ENCODE data around the gene AGBL5. TPM values are rescaled to one million over a fixed set of nuclear protein-coding genes. Genes with fewer than 3 reads are reported as not detected.

AGBL5 gene, protein sequence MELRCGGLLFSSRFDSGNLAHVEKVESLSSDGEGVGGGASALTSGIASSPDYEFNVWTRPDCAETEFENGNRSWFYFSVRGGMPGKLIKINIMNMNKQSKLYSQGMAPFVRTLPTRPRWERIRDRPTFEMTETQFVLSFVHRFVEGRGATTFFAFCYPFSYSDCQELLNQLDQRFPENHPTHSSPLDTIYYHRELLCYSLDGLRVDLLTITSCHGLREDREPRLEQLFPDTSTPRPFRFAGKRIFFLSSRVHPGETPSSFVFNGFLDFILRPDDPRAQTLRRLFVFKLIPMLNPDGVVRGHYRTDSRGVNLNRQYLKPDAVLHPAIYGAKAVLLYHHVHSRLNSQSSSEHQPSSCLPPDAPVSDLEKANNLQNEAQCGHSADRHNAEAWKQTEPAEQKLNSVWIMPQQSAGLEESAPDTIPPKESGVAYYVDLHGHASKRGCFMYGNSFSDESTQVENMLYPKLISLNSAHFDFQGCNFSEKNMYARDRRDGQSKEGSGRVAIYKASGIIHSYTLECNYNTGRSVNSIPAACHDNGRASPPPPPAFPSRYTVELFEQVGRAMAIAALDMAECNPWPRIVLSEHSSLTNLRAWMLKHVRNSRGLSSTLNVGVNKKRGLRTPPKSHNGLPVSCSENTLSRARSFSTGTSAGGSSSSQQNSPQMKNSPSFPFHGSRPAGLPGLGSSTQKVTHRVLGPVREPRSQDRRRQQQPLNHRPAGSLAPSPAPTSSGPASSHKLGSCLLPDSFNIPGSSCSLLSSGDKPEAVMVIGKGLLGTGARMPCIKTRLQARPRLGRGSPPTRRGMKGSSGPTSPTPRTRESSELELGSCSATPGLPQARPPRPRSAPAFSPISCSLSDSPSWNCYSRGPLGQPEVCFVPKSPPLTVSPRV
- 140 TPM for polyA plus RNA-seq (2013, experiment 1 of 4)
- polyA plus RNA-seq (2013, experiment 2 of 4): 128 TPM
- polyA plus RNA-seq (2013, experiment 3 of 4): 95.9 TPM
- 111 TPM for polyA plus RNA-seq (2013, experiment 4 of 4)

DNA sequence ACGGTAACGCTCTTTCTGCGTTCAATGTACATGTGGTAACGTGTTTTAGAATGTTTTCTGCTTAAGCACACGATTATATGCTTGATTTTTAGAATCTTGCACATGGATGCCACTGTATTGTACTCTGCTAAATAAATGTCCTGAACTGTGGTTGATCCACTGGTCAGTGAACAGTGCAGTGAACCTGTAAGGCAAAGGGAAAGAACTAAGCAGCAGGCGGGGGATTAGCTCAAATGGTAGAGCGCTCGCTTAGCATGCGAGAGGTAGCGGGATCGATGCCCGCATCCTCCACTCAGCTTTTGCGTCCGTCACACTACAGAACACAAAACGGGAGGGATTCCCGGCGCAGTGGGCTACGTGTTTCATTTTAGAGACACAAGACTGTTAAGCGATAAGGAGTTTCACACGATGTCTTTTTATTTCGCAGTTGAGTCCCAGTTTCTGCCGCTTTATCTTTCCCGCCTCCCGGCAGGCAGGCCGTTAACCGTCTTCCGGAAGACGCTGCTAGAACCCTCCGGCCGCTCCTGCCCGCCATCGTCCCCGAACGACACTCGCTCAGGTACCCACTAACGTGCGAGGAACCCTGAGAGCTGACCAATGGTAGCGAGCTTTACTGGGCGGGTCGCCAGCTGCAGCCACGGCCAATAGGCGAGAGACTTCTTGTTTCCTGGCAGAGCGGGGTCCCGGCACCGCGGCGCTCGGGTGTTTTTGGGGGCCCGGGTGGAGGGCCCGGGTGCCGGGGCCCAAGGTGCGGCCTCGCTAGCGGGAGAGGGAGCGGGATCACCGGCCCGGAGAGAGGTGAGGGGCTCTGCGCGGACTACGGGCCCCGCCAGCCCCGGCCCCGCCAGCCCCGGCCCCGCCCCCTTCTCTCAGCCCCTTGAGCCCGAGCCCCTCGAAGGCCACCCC lies at the start of gene AGBL5:
Gene AGBL5 (plus strand): TSS at position 673 of the 906 bp plus-strand sequence. CDS start 1,291 bp downstream, outside the sequence.
- WGBS, 2 experiments: 0% methylated on average over 67 of the region's 67 CpGs

DNA sequence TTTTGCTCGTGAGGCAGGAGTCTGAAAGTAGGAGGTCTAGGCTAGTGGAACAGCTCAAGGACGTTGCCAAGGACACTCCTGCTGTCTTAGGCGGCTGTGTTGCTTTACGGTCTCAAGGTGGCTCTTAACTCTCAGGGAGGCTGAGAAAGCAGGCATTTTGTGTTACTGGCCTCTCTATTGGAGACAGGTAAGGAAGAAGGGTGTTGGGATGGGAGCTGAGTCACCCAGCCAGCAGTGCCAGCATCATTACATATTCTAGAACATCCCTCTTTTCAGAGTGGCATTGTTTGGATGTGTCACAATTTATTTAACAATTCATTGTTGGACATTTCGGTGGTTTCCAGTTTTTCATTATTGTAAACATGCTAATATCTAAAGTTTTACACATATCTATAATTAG lies 49.5 kb upstream of the AGBL5 start:
- H3K4me3 ChIP-seq (ENCODE audit: insufficient read depth, low read depth, low read length): no peak overlapping the region
- no peaks in the 10 kb centered on the region for H3K4me1 ChIP-seq (ENCODE audit: control insufficient read depth, insufficient read depth, low read length)
- no peaks in the 10 kb centered on the region for H3K27me3 ChIP-seq (ENCODE audit: control insufficient read depth, insufficient read depth, low read length, poor library complexity, severe bottlenecking)
- H3K36me3 ChIP-seq (ENCODE audit: control insufficient read depth, insufficient read depth, low read length): no peaks in the 10 kb centered on the region
- H3K9me3 ChIP-seq (ENCODE audit: control insufficient read depth, low read length): no peaks in the 10 kb centered on the region
- H3K27ac ChIP-seq (ENCODE audit: insufficient read depth, low read depth, low read length, poor library complexity, severe bottlenecking): no peak overlapping the region
- WGBS, 2 experiments: 59 to 72% methylated on average over 4 of the region's 5 CpGs

More for the DNA sequence above, at the start of gene AGBL5:
- no peaks in the 10 kb centered on the region for H3K27me3 ChIP-seq (ENCODE audit: control insufficient read depth, insufficient read depth, low read length, poor library complexity, severe bottlenecking)
- H3K36me3 ChIP-seq (ENCODE audit: control insufficient read depth, insufficient read depth, low read length): peaks cover 27% of the 10 kb centered on the region
- H3K9me3 ChIP-seq (ENCODE audit: control insufficient read depth, low read length): no peaks in the 10 kb centered on the region
- H3K4me1 ChIP-seq (ENCODE audit: control insufficient read depth, insufficient read depth, low read length): no peaks in the 10 kb centered on the region
- peak within 1 kb of the TSS; percentile 85 for H3K4me3 ChIP-seq (ENCODE audit: insufficient read depth, low read depth, low read length)
- peak within 1 kb of the TSS; percentile 90 for H3K27ac ChIP-seq (ENCODE audit: insufficient read depth, low read depth, low read length, poor library complexity, severe bottlenecking)

DNA sequence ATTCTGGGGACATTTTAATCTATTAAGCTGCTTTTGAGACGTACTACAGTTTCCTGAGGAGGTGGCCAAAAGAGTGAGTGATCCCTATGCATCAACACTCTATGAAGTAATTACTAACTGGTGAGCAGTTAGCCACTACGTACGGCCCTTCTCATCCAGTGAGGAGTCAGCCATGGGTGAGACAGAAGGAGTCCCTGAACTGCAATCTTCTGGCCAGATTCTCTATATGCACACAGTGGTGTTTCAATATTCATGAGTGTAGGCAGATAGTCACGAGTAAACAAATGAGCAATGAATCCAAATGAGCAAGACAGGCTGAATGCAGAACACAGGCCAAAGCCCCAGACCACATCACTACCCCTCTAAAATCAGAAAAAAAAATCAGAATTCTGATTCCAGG lies 48.5 kb upstream of the AGBL5 start:
- Histone ChIP-seq H3K27me3 (ENCODE audit: control insufficient read depth, insufficient read depth, low read length, poor library complexity, severe bottlenecking) (no peaks in the 10 kb centered on the region), H3K27ac (ENCODE audit: insufficient read depth, low read depth, low read length, poor library complexity, severe bottlenecking) (no peak overlapping the region), H3K9me3 (ENCODE audit: control insufficient read depth, low read length) (no peaks in the 10 kb centered on the region), H3K36me3 (ENCODE audit: control insufficient read depth, insufficient read depth, low read length) (no peaks in the 10 kb centered on the region), H3K4me1 (ENCODE audit: control insufficient read depth, insufficient read depth, low read length) (no peaks in the 10 kb centered on the region), H3K4me3 (ENCODE audit: insufficient read depth, low read depth, low read length) (no peak overlapping the region)
- WGBS, 2 experiments: 94 to 97% methylated on average over 4 of the region's 4 CpGs

DNA sequence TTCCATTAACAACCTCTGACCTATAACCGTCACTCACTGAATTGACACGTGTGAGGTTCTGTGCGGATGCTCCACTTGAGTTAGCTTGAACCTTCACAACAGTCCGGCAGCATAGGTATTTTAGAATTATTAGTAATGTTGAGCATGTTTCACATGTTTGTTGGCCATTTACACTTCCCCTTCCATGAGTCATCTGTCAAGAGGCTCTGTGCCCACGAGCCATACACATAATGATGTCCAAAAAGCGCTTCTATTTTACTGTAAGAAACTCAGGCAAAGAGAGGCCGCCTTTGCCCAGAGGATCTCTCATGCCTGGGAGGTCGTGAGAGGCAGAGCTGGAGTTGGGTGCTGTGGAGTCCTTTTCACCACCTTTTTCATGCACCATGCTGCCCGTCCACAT lies 47.6 kb upstream of the AGBL5 start:
- Histone ChIP-seq H3K27ac (ENCODE audit: insufficient read depth, low read depth, low read length, poor library complexity, severe bottlenecking) (no peak overlapping the region), H3K4me3 (ENCODE audit: insufficient read depth, low read depth, low read length) (no peak overlapping the region), H3K9me3 (ENCODE audit: control insufficient read depth, low read length) (no peaks in the 10 kb centered on the region), H3K36me3 (ENCODE audit: control insufficient read depth, insufficient read depth, low read length) (no peaks in the 10 kb centered on the region), H3K4me1 (ENCODE audit: control insufficient read depth, insufficient read depth, low read length) (no peaks in the 10 kb centered on the region), H3K27me3 (ENCODE audit: control insufficient read depth, insufficient read depth, low read length, poor library complexity, severe bottlenecking) (no peaks in the 10 kb centered on the region)
- 91 to 93% methylated on average over 9 of the region's 9 CpGs for WGBS, 2 experiments

DNA sequence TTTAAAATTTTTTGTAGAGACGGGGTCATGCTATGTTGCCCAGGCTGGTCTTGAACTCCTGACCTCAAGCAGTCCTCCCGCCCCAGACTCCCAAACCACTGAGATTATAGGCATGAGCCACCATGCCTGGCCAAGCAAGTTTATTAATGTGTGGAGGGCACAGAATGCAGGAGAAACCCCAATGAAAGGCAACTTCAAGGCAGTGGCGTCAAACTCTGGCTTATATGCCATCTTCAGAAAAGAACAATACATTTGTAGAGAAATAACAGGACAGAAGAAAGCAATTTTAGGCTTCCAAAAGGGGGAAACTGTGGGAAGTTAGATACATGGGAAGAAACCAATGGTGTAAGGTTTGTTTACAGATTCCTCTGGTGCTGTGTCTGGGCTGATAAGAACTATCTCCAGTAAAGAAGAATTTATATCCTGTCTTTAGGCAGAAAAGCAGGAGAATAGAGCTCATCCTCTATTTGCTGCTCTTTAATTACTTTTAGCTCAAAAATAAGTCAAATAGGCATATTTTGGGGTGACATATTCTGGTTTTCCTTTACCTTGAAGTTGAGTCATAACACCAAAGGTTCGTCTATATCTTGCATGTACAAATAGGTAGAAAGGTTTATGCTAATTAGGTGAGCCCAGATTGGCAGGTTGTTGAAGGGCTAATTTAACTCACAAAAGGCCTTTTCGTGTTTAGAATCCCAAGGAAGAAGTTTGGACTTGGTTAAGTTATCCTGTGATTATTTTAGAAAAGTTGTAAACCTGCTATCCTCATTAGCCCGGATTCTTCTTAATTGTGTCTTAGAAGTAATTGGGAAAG lies 44.7 kb upstream of the AGBL5 start:
- Histone ChIP-seq H3K9me3 (ENCODE audit: control insufficient read depth, low read length) (no peaks in the 10 kb centered on the region), H3K4me1 (ENCODE audit: control insufficient read depth, insufficient read depth, low read length) (no peaks in the 10 kb centered on the region), H3K27me3 (ENCODE audit: control insufficient read depth, insufficient read depth, low read length, poor library complexity, severe bottlenecking) (no peaks in the 10 kb centered on the region), H3K4me3 (ENCODE audit: insufficient read depth, low read depth, low read length) (no peak overlapping the region), H3K36me3 (ENCODE audit: control insufficient read depth, insufficient read depth, low read length) (no peaks in the 10 kb centered on the region), H3K27ac (ENCODE audit: insufficient read depth, low read depth, low read length, poor library complexity, severe bottlenecking) (no peak overlapping the region)
- WGBS, 2 experiments: 88% methylated on average over 6 of the region's 6 CpGs

DNA sequence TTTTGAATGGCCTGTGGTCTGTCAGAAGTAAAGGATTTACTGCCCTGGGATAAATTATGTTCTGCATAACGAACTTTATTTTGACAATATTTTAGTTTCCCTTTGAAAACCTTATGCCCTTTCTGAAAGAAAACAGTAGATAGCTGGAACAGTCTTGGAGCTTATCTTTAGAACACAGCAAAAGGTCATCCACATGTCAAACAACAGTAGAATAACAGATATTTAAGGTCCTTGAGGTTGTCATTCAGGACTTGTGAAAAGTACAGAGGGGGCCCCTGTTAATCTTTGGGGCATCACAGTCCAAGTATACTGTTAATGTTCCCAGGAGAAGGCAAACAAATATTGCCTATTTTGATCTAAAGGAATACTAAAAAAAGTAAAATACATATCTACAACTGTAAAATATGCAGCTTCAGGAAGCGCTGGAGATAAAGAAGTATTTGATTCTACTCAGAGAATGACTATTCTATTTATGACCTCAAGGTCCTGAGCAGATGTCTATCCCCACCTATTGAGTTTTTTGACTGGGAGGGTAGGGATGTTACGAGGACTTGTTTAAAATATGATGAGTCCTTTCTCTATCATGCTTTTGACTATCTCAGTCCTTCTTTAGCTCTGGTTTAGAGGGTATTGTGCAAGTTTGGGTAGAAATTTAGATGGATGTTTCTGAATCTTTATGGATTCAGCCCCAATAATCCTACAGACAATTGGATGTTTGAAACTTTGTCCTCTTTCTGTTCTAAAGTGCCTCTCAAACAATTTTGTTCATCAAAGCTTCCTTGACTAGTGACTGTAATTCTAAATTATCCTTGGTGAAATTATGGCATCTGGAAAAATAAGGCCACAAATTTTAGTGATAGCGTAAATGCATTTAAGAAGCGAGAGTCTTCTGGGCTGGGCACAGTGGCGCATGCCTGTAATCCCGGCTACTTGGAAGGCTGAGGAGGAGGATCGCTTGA lies 43.8 kb upstream of the AGBL5 start:
- Histone ChIP-seq H3K4me1 (ENCODE audit: control insufficient read depth, insufficient read depth, low read length) (no peaks in the 10 kb centered on the region), H3K4me3 (ENCODE audit: insufficient read depth, low read depth, low read length) (no peak overlapping the region), H3K27ac (ENCODE audit: insufficient read depth, low read depth, low read length, poor library complexity, severe bottlenecking) (no peak overlapping the region), H3K36me3 (ENCODE audit: control insufficient read depth, insufficient read depth, low read length) (no peaks in the 10 kb centered on the region), H3K27me3 (ENCODE audit: control insufficient read depth, insufficient read depth, low read length, poor library complexity, severe bottlenecking) (no peaks in the 10 kb centered on the region), H3K9me3 (ENCODE audit: control insufficient read depth, low read length) (no peaks in the 10 kb centered on the region)
- 83 to 87% methylated on average over 8 of the region's 8 CpGs for WGBS, 2 experiments

DNA sequence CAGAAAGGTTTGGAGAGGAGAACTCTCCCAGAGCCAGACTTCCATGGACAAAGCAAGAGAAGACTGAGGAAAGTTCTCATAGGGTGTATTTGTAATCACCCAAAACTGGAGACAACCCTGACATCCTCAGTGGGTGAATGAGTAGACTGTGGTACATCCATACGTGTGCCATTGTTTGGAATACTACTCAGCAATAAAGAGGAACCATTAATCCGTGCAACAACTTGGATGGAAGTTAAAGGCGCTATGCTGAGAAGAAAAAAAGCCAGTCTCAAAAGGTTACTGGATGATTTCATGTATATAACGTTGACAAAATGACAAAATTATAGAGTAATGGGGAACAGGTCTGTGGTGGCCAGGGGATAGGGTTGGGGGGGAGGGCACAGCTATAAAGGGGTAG lies 42.8 kb upstream of the AGBL5 start:
- peaks cover 4% of the 10 kb centered on the region for H3K36me3 ChIP-seq (ENCODE audit: control insufficient read depth, insufficient read depth, low read length)
- no peaks in the 10 kb centered on the region for H3K9me3 ChIP-seq (ENCODE audit: control insufficient read depth, low read length)
- H3K4me1 ChIP-seq (ENCODE audit: control insufficient read depth, insufficient read depth, low read length): no peaks in the 10 kb centered on the region
- 98% methylated on average over 4 of the region's 4 CpGs for WGBS, 2 experiments
- no peak overlapping the region for H3K4me3 ChIP-seq (ENCODE audit: insufficient read depth, low read depth, low read length)
- no peak overlapping the region for H3K27ac ChIP-seq (ENCODE audit: insufficient read depth, low read depth, low read length, poor library complexity, severe bottlenecking)
- H3K27me3 ChIP-seq (ENCODE audit: control insufficient read depth, insufficient read depth, low read length, poor library complexity, severe bottlenecking): no peaks in the 10 kb centered on the region

DNA sequence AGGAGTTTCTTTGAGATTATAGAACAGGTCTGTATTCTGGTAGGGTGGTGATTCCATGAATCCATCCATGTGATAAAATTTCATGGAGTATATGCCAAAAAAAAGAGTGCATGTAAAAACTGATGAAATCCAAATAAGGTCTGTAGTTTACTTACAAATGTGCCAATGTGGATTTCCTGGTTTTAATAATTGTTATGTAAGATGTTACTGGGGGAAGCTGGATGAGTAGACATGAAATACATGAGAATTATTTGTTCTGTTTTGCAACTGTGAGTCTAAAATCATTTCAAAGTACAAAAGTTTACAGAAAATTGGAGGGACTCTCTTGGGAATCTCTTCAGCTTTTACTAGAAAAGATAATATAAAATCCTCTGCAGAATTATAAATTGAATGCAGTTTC lies 42.4 kb upstream of the AGBL5 start:
- no peaks in the 10 kb centered on the region for H3K27me3 ChIP-seq (ENCODE audit: control insufficient read depth, insufficient read depth, low read length, poor library complexity, severe bottlenecking)
- no peaks in the 10 kb centered on the region for H3K9me3 ChIP-seq (ENCODE audit: control insufficient read depth, low read length)
- H3K36me3 ChIP-seq (ENCODE audit: control insufficient read depth, insufficient read depth, low read length): peaks cover 7% of the 10 kb centered on the region
- H3K4me1 ChIP-seq (ENCODE audit: control insufficient read depth, insufficient read depth, low read length): no peaks in the 10 kb centered on the region
- no peak overlapping the region for H3K4me3 ChIP-seq (ENCODE audit: insufficient read depth, low read depth, low read length)
- no peak overlapping the region for H3K27ac ChIP-seq (ENCODE audit: insufficient read depth, low read depth, low read length, poor library complexity, severe bottlenecking)

Measured in ectodermal cell (in vitro differentiated cells).